HG03565 (cell line): ENCODE data around the gene KRTAP4-4.
"Not testable (repeated sequence)": the region's sequence is repeated elsewhere in the genome, so short reads cannot be mapped to it uniquely, and the experiment has no call there.

ENCODE experiments used
- ATAC-seq: cut with Tn5 transposase; IDR thresholded peaks from one replicate; pipeline ENCODE4 v1.9.1; 2021; ENCODE audit warnings: mild to moderate bottlenecking, moderate library complexity; ENCODE audit not compliant: unreplicated experiment

The KRTAP4-4 gene

DNA sequence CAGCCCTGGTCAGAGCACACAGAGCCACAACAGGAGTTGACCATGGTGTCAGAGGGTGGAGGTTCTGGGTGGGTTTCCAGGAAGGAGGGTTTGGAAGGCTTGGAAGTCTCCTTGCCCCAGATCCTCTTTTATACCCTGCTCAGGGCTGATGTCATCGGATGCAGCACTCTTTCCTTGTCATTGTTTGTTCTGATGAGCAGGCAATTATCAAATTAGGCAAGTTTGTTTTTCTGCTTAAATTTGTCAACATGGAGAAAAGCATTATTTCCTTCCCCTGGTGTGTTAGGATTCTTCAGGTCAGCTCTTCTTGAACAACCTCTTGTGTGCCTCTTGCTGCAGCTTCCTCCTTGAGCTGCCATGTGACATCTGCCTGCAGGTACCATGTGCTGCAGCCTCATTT, at the start of gene KRTAP4-4:
TSS of gene KRTAP4-4 (minus strand) at position 101 of the 400 bp plus-strand sequence. CDS start at position 44, 57 bp downstream.
- no peak for ATAC-seq

DNA sequence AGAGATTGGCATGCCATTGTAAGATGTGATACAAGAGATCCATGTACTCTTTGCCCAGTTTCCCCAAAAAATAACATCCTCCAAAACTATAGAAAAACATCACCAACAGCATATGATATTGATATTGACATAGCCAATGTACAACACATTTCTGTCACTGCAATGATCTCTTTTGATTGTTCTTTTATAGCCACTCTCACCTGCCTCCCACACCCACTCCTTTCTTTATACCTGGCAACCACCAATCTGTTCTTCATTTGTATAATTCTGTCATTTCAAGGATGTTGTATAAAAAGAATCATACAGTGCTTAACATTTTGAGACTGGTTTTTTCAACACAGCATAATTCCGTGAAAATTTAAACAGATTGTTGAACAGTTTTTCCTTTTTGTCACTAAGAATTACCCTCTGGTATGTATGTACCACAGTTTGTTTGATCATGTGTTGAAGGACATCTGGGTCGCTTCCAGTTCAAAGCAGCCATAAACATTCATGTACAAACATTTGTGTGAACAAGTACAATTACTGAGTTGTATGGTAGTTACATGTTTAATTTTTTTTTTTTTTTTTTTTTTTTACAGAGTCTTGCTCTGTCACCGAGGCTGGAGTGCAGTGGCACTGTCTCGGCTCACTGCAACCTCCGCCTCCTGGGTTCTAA, 39.0 kb upstream of the KRTAP4-4 start:
- ATAC-seq, result no peak

DNA sequence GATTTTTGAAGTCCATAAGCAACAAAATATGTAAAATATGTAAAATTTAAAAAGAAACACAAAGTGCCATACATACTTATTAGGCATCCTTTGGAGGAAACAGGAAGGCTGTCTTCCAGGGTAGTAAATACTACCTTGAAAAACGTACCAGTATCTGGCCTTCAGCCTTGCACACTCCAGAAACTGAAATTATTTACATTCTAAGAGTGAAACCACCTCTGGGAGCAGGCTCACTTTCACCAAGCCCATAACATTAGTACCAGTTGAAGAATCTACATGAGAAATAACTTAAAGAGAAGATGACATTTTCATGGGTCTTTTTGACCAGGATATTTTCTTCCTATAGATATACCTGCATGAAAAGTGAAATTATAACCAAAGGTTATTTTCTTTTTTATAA, 35.5 kb upstream of the KRTAP4-4 start:
- no peak for ATAC-seq

DNA sequence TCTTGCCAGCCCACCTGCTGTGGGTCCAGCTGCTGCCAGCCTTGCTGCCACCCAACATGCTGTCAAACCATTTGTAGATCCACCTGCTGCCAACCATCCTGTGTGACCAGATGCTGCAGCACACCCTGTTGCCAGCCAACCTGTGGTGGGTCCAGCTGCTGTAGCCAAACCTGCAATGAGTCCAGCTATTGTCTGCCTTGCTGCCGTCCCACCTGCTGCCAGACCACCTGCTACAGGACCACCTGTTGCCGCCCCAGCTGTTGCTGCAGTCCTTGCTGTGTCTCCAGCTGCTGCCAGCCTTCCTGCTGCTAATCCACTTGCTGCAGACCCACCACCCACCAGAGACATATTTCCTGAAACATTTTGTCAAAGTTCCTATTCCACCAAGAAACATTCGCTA, 29.8 kb upstream of the KRTAP4-4 start:
- no peak for ATAC-seq

DNA sequence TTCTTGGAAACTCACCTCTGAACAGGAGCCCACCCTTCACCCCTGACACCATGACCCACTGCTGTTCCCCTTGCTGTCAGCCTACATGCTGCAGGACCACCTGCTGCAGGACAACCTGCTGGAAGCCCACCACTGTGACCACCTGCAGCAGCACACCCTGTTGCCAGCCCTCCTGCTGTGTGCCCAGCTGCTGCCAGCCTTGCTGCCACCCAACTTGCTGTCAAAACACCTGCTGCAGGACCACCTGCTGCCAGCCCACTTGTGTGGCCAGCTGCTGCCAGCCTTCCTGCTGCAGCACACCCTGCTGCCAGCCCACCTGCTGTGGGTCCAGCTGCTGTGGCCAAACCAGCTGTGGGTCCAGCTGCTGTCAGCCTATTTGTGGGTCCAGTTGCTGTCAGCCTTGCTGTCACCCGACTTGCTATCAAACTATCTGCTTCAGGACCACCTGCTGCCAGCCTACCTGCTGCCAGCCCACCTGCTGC, 29.3 kb upstream of the KRTAP4-4 start, which contains the start of gene KRTAP9-1:
TSS of gene KRTAP9-1 (plus strand) at position 51 of the 482 bp plus-strand sequence. CDS start at position 51, 0 bp downstream.
- not testable (repeated sequence) for ATAC-seq

DNA sequence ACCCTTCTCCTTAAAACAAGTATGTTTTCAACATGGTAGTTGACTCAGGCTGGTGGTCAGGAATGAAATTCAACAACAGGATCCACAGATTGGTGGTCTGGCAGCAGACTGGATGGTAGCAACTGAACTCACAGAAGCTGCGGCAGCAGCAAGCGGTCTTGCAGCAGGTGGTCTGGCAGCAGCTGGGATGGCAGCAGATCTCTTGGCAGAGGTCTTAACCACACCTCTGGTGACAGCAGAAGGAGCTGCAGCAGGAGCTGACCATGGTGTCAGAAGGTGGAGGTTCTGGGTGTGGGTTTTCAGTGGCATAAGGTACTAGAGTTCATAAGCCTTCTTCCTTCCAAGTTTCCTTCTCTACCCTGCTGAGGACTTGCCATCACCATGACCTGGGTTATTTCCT, 26.3 kb upstream of the KRTAP4-4 start:
- ATAC-seq, result no peak

DNA sequence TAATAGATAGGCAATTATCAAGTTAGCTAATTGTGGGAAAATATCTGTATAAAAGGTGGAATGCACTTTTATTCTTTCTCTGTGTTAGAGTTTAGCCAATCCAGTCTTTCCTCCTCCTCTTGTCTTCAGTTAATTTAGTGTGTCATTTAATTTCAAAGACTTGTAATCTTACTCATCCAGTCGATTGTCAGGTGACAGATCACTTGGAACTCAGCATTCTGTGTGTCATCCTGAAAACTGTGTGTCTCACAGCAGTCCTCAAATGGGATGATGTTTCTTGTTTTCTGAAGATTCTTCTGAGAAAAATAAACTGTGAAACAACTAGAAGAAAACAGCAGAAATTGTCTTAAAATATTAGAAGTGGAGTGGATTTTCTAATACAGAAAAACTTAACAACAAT, 24.5 kb upstream of the KRTAP4-4 start:
- no peak for ATAC-seq

DNA sequence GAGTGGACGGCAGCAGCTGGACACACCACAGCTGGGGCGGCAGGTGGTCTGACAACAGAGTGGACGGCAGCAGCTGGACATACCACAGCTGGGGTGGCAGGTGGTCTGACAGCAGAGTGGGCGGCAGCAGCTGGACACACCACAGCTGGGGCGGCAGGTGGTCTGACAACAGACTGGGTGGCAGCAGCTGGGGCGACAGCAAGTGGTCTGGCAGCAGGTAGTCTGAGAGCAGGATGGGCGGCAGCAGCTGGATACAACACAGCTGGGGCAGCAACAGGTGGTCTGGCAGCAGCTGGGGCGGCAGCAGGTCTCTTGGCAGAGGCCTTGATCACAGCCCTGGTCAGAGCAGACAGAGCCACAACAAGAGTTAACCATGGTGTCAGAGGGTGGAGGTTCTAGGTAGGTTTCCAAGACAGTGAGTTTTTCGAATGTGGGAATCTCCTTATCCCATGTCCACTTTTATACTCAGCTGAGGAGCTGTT, 24.0 kb upstream of the KRTAP4-4 start, which contains the start of gene KRTAP4-1:
TSS of gene KRTAP4-1 (minus strand) at position 432 of the 482 bp plus-strand sequence. CDS start at position 375, 57 bp downstream.
- ATAC-seq, result no peak

DNA sequence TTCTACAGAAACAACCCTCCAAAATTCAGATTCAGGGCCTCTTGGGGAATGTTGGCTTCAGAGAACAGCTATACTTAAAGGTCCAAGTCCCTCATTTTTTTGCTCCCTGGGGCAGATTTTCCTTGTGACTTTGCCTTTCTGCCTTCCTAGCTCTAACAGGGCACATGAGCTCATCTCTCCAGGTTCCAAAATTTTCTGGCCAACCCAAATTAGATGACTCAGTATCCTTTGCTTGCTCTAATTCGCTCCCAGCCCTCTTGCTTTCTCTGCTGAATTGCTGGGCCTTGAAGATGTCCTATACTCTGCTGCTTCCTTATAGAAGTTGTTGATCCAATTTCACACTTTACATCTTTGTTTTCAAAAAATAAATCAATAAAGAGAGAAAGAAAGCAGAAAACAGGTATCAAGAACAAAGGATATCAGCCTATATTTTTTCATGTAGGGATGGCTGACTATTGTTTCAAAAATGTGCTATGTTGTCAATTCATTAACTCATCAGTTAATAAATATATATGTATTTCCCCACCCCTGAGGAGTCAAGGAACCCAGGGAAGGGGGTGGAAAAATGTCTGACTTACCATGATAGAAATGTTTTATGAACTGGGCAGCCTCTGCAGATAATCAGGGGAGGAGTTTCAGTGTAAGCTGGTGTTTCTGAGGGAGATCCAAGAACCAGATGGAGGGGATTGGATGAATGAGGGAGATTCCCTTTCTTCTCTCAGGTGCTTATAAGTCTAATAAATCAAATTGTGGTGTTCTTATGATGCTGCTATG, 18.5 kb upstream of the KRTAP4-4 start:
- ATAC-seq, result no peak

DNA sequence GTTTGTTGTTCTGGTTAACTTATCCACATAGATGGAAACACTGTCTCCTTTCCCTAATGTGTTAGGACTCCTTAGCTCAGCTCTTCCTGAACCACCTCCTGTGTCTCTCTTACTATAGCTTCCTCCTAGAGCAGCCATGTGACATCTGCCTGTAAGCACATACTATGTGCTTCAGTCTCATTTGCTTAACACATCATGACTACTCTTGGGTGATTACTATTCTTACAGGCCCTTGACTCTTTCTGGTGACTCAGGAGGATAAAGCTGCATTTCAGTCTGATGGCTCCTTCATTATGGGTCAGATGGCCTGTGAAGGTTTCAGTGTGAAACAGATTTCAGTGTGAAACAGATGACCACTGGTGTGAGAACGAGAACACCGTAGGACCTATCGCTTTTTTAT, 17.8 kb upstream of the KRTAP4-4 start:
- ATAC-seq, result no peak

DNA sequence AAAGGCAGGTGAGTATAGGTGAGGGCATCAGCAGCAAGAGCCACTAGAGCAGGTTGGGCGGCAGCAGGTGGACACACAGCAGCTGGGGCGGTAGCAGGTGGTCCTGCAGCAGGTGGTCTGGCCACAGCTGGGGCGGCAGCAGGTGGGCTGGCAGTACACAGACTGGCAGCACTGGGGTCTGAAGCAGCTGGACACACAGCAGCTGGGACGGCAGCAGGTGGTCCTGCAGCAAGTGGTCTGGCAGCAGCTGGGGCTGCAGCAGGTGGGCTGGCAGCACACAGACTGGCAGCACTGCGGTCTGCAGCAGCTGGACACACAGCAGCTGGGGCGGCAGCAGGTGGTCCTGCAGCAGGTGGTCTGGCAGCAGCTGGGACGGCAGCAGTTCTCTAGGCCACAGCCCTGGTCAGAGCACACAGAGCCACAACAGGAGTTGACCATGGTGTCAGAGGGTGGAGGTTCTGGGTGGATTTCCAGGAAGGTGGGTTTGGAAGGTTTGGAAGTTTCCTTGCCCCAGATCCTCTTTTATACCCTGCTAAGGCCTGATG, 17.3 kb upstream of the KRTAP4-4 start, which contains the start of gene KRTAP4-2:
TSS of gene KRTAP4-2 (minus strand) at position 495 of the 545 bp plus-strand sequence. CDS start at position 438, 57 bp downstream.
- ATAC-seq, result no peak

DNA sequence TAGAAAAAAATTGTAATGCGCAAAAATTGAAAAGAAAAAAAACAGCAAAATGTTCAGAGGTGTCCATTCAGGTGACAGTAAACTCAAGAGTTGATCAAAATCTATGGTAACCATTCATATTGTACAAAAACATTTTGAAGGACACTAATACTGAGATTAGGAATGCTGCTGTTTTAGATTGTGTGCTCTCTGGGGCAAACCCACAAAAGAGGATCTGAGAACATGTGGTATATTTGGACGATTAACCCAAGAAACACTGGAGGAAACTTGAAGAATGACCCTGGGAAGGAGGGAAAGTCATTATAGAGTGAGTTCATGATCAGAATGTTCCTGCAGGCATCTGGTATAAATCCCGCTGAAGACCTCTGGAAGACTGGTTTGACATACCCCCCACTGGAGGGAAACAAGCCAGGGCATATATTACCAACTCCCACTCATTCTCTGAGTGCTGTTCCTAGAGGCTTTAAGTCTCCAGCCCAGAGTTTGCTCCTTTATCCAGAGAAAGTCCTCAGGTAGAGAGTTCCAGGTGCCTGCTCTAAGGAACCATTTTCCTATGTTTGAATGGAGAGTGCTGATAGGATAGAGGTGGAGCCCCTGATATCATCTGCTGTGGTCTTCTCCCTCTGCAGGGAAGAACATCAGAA, 16.3 kb upstream of the KRTAP4-4 start:
- no peak for ATAC-seq

DNA sequence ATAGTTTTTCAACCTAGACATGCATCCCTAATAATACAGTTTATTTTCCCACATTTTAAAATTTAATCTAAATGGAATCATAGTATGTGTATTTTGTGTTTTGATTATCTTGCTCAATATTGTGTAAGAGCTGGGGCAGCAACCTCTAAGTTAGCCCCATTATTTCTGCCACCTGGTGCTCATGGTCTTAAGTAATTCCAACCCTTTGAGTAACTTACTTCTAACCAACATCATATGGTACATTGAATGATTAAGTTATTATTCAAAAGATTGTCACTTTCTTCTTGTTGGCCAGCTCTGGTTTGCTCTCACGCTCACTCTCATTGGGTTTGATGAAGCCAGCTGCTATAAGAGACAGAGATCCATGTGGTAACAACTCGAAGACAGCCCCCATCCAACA, 11.3 kb upstream of the KRTAP4-4 start:
- ATAC-seq, result no peak

DNA sequence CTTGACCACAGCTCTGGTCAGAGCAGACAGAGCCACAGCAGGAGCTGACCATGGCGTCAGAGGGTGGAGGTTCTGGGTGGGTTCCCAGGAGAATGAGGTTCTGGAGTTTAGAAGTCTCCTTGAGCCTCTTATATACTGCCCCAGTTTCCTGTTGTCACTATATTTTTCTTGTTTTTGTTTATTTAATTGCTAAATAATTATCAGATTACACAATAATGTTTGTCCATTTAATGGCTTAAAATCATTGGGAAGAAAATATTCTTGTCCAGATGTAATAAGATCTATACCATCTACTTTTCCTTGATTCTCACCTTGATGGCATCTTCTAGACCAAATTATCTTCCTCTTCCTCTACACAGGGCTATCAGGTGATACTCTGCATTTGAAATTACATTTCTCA, 7.6 kb upstream of the KRTAP4-4 start, which contains the start of gene KRTAP4-3:
TSS of gene KRTAP4-3 (minus strand) at position 101 of the 400 bp plus-strand sequence. CDS start at position 52, 49 bp downstream.
- ATAC-seq, result no peak

DNA sequence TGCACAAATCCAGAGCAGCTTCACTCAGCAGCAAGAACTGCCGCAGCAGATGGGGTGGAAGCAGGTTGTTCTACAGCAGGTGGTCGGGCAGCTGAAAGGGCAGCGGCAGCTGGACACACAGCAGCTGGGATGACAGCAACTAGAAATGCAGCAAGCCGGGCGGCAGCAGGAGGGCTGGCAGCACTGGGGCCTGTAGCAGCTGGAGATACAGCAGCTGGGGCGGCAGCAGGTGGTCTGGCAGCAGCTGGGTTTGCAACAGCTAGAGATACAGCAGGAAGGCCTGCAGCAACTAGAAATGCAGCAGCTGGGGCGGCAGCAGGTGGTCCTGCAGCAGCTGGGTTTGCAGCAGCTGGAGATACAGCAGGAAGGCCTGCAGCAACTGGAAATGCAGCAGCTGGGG, 7.0 kb upstream of the KRTAP4-4 start:
- ATAC-seq, result no peak

DNA sequence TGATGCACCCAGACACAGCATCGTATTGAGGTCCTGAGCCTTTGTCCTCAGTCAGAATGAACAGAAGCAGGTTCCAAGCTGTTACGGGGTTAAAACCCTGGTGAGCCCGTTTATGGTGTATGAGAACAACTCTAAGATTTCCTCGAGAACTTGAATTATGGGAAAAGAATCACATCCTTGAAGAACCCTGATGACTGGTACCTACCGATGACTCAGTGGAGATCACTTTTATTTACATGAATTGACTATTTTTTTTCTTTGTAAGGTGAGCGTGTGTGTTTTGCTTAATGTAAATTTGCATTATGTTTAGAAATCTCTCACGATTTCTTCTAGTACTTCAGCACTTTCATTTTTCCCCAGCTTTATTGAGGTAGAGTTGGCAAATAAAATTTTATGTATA, 3.3 kb upstream of the KRTAP4-4 start:
- no peak for ATAC-seq

DNA sequence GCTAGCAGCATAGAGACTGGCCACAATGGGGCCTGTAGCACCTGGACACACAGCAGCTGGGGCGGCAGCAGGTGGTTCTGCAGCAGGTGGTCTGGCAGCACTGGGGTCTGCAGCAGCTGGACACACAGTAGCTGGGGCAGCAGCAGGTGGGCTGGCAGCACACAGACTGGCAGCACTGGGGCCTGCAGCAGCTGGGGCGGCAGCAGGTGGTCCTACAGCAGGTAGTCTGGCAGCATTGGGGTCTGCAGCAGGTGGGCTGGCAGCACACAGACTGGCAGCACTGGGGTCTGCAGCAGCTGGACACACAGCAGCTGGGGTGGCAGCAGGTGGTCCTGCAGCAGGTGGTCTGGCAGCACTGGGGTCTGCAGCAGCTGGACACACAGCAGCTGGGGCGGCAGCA, 358 bp downstream of the KRTAP4-4 start:
- not testable (repeated sequence) for ATAC-seq

DNA sequence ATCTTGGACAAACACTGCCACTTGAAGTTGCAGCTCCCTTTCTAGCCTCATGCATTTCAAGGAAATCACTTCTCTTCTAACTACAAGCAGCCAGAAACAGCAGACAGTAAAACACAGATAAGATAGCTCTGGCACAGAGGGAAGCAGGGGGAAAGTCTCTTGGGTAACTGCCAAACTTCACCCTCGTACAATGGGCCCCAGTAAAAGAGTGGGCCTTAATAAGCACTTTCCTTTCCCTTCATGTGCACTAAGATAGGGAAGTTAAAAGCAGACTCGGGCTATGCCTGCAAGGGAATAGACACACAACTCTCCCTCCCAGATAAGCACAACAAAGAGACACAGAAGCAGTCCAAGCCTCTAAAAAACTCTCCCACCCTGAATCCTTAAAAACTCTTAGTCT, 6.7 kb downstream of the KRTAP4-4 start:
- no peak for ATAC-seq

DNA sequence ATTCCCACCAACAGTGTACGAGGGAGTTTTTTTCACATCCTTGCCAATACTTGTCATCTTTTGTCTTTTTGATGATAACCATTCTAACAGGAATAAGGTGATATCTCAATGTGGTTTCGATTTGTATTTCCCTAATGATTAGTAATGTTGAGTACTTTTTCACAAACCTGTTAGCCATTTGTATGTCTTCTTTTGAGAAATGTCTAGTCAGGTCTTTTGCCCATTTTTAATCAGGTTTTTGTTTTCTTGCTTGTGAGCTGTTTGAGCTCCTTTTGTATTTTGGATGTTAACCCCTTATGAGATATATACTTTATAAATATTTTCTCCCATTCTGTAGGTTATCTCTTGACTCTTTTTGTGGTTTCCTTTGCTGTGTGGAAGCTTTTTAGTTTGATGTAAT, 9.0 kb downstream of the KRTAP4-4 start:
- no peak for ATAC-seq

DNA sequence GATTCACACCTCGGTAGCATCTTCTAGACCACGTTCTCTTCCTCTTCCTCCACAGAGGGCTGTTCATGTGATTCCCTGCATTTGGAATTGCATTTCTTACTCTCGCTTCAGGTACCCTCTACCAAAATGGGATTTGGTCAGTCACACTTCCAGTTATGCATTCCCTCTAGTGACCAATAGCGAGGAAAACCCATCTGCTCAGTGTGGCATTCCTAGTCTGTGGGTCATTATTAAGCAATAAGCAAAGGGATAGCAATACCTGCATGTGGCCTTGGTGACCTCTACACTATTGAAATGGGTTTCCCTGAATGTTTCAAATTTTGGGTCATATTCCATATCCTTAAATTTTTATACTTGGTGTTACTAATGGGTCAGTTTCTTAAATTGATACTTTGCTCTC, 10.5 kb downstream of the KRTAP4-4 start:
- ATAC-seq, result no peak

DNA sequence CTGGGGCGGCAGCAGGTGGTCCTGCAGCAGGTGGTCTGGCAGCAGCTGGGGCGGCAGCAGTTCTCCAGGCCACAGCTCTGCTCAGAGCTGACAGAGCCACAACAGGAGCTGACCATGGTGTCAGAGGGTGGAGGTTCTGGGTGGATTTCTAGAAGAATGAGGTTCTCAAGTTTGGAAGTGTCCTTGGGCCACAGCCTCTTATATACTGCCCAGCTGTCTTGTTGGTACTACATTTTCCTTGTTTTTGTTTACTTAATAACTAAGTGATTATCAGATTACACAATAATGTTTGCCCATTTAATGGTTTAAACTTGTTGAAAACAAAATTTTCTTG, 10.9 kb downstream of the KRTAP4-4 start, which contains the start of gene KRTAP4-5:
TSS of gene KRTAP4-5 (minus strand) at position 174 of the 334 bp plus-strand sequence. CDS start at position 116, 58 bp downstream.
- no peak for ATAC-seq
